SK-N-SH (cell line): ENCODE data around the gene FGF4. TPM values are rescaled to one million over a fixed set of nuclear protein-coding genes. Genes with fewer than 3 reads are reported as not detected.

Source experiments
- CTCF ChIA-PET: fragments of 300-600, 350-600 bp; formaldehyde crosslinking; extraction: SDS; loops from one replicate; lab custom pipeline; 2021; lab: Yijun Ruan, JAX
- POLR2A ChIA-PET: fragments of 350-600 bp; sonication (Branson Sonifier 250); formaldehyde crosslinking; extraction: SDS; loops from one replicate; lab custom pipeline; 2020; ENCODE audit warnings: antibody characterized with exemption, inconsistent platforms; lab: Yijun Ruan, JAX
- DNase-seq: peaks from one replicate; pipeline ENCODE4 v3.0.0; 2012
- H2AFZ ChIP-seq: fragments of 200-600 bp; sonication (generic); 2 replicates; pipeline ENCODE4 v1.8.1; 2016; ENCODE audit warnings: antibody characterized with exemption, mild to moderate bottlenecking, low read depth
- H3F3A ChIP-seq: fragments of 200-600 bp; sonication (generic); replicated peaks from 2 replicates; pipeline ENCODE3; 2016; ENCODE audit warnings: antibody characterized with exemption, mild to moderate bottlenecking; ENCODE audit not compliant: insufficient read depth
- H3K27ac ChIP-seq, 2 experiments: fragments of 200-500 bp in 1 of 2; fragments of 200-600 bp in 1 of 2; sonication (Bioruptor generic) in 1 of 2; sonication (generic), shearing (Covaris generic) in 1 of 2; 2 replicates each; pipeline versions ENCODE4 v1.5.1 to v1.6.1; 2014 to 2016; ENCODE audit warnings: low read depth in 2 of 2, inconsistent platforms in 1 of 2, low read length in 1 of 2, mild to moderate bottlenecking in 1 of 2, mixed read lengths in 1 of 2
- H3K27me3 ChIP-seq: fragments of 200-600 bp; sonication (generic), shearing (Covaris generic); 2 replicates; pipeline ENCODE4 v1.6.1; 2016; ENCODE audit warnings: mixed run types; ENCODE audit not compliant: insufficient read depth
- H3K36me3 ChIP-seq, 2 experiments: fragments of 200-500 bp in 1 of 2; fragments of 200-600 bp in 1 of 2; sonication (Bioruptor generic) in 1 of 2; sonication (generic) in 1 of 2; replicated peaks in 1 of 2; 2 replicates each; pipeline versions ENCODE3 to v1.5.1; 2014 to 2016; ENCODE audit warnings: low read length in 1 of 2, mild to moderate bottlenecking in 1 of 2; ENCODE audit not compliant: insufficient read depth in 2 of 2, control insufficient read depth in 1 of 2
- H3K4me1 ChIP-seq, 2 experiments: fragments of 200-500 bp in 1 of 2; fragments of 200-600 bp in 1 of 2; sonication (Bioruptor generic) in 1 of 2; sonication (generic), shearing (Covaris generic) in 1 of 2; 2 replicates each; pipeline versions ENCODE4 v1.5.1 to v1.6.1; 2014 to 2016; ENCODE audit warnings: low read depth in 1 of 2, low read length in 1 of 2, mixed run types in 1 of 2; ENCODE audit not compliant: insufficient read depth in 2 of 2, control insufficient read depth in 1 of 2
- H3K4me2 ChIP-seq: fragments of 200-600 bp; sonication (generic), shearing (Covaris generic); 2 replicates; pipeline ENCODE4 v1.6.1; 2017; ENCODE audit warnings: mixed run types
- H3K4me3 ChIP-seq, 2 experiments: fragments of 200-500 bp in 1 of 2; fragments of 200-600 bp in 1 of 2; sonication (Bioruptor generic) in 1 of 2; sonication (generic), shearing (Covaris generic) in 1 of 2; 2 replicates each; pipeline versions ENCODE4 v1.5.1 to v1.8.1; 2014 to 2016; ENCODE audit warnings: low read depth in 2 of 2, inconsistent platforms in 1 of 2, low read length in 1 of 2, mild to moderate bottlenecking in 1 of 2, mixed read lengths in 1 of 2, moderate library complexity in 1 of 2
- H3K79me2 ChIP-seq: fragments of 200-600 bp; sonication (generic); 2 replicates; pipeline ENCODE4 v1.8.1; 2017; ENCODE audit warnings: mild to moderate bottlenecking; ENCODE audit not compliant: insufficient read depth
- H3K9ac ChIP-seq: fragments of 200-600 bp; sonication (generic); 2 replicates; pipeline ENCODE4 v1.6.1; 2017; ENCODE audit warnings: mixed run types
- H3K9me2 ChIP-seq: fragments of 200-600 bp; sonication (generic); 2 replicates; pipeline ENCODE4 v1.6.1; 2017; ENCODE audit warnings: mixed run types
- H3K9me3 ChIP-seq: fragments of 200-600 bp; sonication (generic); 2 replicates; pipeline ENCODE4 v1.6.1; 2017; ENCODE audit warnings: mixed run types, mild to moderate bottlenecking, moderate library complexity
- H4K20me1 ChIP-seq: fragments of 200-600 bp; sonication (generic); 2 replicates; pipeline ENCODE4 v1.6.1; 2017; ENCODE audit warnings: mild to moderate bottlenecking, mixed run types; ENCODE audit not compliant: insufficient read depth
- EZH2phosphoT487 ChIP-seq: fragments of 200-600 bp; sonication (generic); IDR thresholded peaks from 2 replicates; pipeline ENCODE4 v1.6.1; 2017; ENCODE audit warnings: low read depth, mixed run types, mild to moderate bottlenecking, antibody characterized with exemption, moderate library complexity, borderline replicate concordance
- FOXM1 ChIP-seq: IDR thresholded peaks from 2 replicates; pipeline ENCODE4 v1.4.0; 2012; ENCODE audit warnings: low read depth, mild to moderate bottlenecking
- JUND ChIP-seq: IDR thresholded peaks from 2 replicates; pipeline ENCODE4 v1.4.0; 2012
- NFIC ChIP-seq: IDR thresholded peaks from 2 replicates; pipeline ENCODE4 v1.4.0; 2012; ENCODE audit warnings: borderline replicate concordance
- RCOR1 ChIP-seq: fragments of 150-350 bp; IDR thresholded peaks from 2 replicates; pipeline ENCODE4 v1.6.1; 2017; ENCODE audit warnings: antibody characterized with exemption, low read length
- REST ChIP-seq: IDR thresholded peaks from 2 replicates; pipeline ENCODE4 v1.6.1; 2012; ENCODE audit warnings: mild to moderate bottlenecking, low read depth, low read length, moderate library complexity
- RFX5 ChIP-seq: IDR thresholded peaks from 2 replicates; pipeline ENCODE4 v1.6.1; 2012; ENCODE audit warnings: mild to moderate bottlenecking, improper control_type of control experiment, low read length
- RXRA ChIP-seq: IDR thresholded peaks from 2 replicates; pipeline ENCODE4 v1.4.0; 2012; ENCODE audit warnings: low read depth, mild to moderate bottlenecking, borderline replicate concordance
- SIN3A ChIP-seq: IDR thresholded peaks from 2 replicates; pipeline ENCODE4 v1.6.1; 2012; ENCODE audit warnings: low read depth, mild to moderate bottlenecking, low read length, moderate library complexity, borderline replicate concordance
- TAF1 ChIP-seq: IDR thresholded peaks from 2 replicates; pipeline ENCODE4 v1.6.1; 2012; ENCODE audit warnings: low read depth, mild to moderate bottlenecking, low read length, moderate library complexity, borderline replicate concordance
- USF2 ChIP-seq: fragments of 150-350 bp; IDR thresholded peaks from 2 replicates; pipeline ENCODE4 v1.6.1; 2017; ENCODE audit warnings: antibody characterized with exemption, low read length, low read depth, borderline replicate concordance
- YY1 ChIP-seq: IDR thresholded peaks from 2 replicates; pipeline ENCODE4 v1.4.0; 2012; ENCODE audit warnings: low read depth, mild to moderate bottlenecking
- WGBS: methylation state at CpG from one replicate; pipeline ENCODE4 v1.1.6; 2017; ENCODE audit warnings: low lambda C conversion rate; 5-methylcytosine and 5-hydroxymethylcytosine counted together
- polyA plus RNA-seq, 3 experiments: library from polyadenylated mRNA; depleted of rRNA; stranded (reverse); fragments of >200 nt; gene quantifications; 2 replicates each; pipeline ENCODE4 v1.2.3, GENCODE V29; 2012

Gene FGF4
- polyA plus RNA-seq, 1 of the 3 experiments (the other 2 are of a cell fraction), result not detected

GRCh38 chr11:69815973-69816372, 40.8 kb upstream of the FGF4 start:
- no peaks in the 10 kb centered on the region; a peak in 1 of 4 replicates for H3K4me1 ChIP-seq
- no peak overlapping the region for H3K4me2 ChIP-seq
- no peaks in the 10 kb centered on the region for H3F3A ChIP-seq
- no peaks in the 10 kb centered on the region for H3K9me3 ChIP-seq
- peaks cover 51% of the 10 kb centered on the region for H3K27me3 ChIP-seq
- ChIA-PET POLR2A (no interaction called here), CTCF (no interaction called here)
- no peak for DNase-seq
- no peak overlapping the region for H2AFZ ChIP-seq
- no peak overlapping the region for H3K4me3 ChIP-seq
- TF ChIP-seq USF2 (no peak), NFIC (no peak), JUND (no peak), TAF1 (no peak), FOXM1 (no peak), YY1 (no peak), REST (no peak), RFX5 (no peak), SIN3A (no peak)
- no peaks in the 10 kb centered on the region for H3K79me2 ChIP-seq
- no peaks in the 10 kb centered on the region for H3K36me3 ChIP-seq
- no peaks in the 10 kb centered on the region for H3K9me2 ChIP-seq
- H3K9ac ChIP-seq, result no peak overlapping the region
- no peaks in the 10 kb centered on the region for H4K20me1 ChIP-seq
- H3K27ac ChIP-seq, result no peak overlapping the region
- WGBS, result 0% methylated on average over 1 of the region's 13 CpGs

- Histone ChIP-seq H3K36me3 (no peaks in the 10 kb centered on the region), H3K4me1 (no peaks in the 10 kb centered on the region; a peak in 1 of 4 replicates), H3K4me2 (no peak overlapping the region), H2AFZ (no peak overlapping the region), H4K20me1 (no peaks in the 10 kb centered on the region), H3K4me3 (no peak overlapping the region), H3K27ac (no peak overlapping the region), H3F3A (no peaks in the 10 kb centered on the region), H3K9me2 (no peaks in the 10 kb centered on the region), H3K9ac (no peak overlapping the region), H3K79me2 (no peaks in the 10 kb centered on the region), H3K27me3 (peaks cover 42% of the 10 kb centered on the region), H3K9me3 (no peaks in the 10 kb centered on the region)
- POLR2A ChIA-PET, result no interaction called here
- CTCF ChIA-PET, result interaction anchor here (1.2 kb wide), 1 partner anchor 14 kb away, joined by 4 read pairs; no protein-coding TSS in a partner anchor
- no peak for DNase-seq
- no peak for TF ChIP-seq TAF1
- no peak for TF ChIP-seq RXRA
- TF ChIP-seq JUND, result no peak
- no peak for TF ChIP-seq YY1
- no peak for TF ChIP-seq RCOR1
- no peak for TF ChIP-seq EZH2phosphoT487
Observed at GRCh38 chr11:69814902-69815301, 39.8 kb upstream of the FGF4 start.
